ENCODE measurements around the gene SLC6A3.
"Not testable (repeated sequence)": the region's sequence is repeated elsewhere in the genome, so short reads cannot be mapped to it uniquely, and the experiment has no call there.

Gene SLC6A3

DNA sequence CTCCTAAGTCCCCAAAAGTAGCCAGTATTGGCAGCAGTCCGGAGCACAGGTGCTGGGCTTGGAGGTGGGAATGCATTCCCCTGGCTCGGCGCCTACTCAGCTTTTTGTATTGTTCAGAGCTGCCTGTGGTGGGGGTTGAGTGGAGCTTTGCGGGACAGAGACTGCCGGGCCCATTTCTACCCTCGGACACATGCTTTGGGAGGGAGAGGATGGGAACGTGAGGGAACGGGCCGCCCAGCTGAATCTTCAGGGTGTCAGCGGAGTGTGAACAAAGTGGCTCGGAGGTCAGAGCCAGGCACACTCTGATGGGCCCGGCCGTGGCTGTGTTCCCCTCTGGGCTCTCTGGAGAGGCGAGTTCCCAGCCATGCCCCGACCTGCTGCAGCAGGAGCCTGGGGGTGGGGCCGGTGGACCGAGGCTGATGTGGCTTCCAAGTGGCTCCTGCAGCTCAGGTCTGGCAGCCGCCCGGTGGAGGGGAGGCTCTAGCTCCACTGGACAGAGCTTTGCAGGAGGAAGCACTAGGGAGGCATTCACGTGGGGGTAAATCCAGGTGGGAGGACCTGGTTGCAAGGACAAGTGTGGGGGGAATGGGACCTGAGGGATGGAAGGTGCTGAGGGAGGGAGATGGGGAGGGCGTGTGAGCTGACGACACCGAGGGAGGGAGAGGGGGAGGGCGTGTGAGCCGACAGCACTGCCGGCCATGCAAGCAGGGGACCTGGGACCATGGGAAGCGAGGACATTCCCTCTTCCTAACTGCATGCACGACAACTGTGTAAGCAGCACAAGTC is 31.1 kb upstream of the SLC6A3 start:
- Histone ChIP-seq H3K36me3 (ENCODE audit: control insufficient read depth in 1 of 2, insufficient read depth in 2 of 2, low read length in 2 of 2) (peaks cover 9 to 49% of the 10 kb centered on the region in 2 donors), H3K4me1 (ENCODE audit: control insufficient read depth in 1 of 2, insufficient read depth in 2 of 2, low read length in 2 of 2) (no peaks in the 10 kb centered on the region), H3K4me3 (ENCODE audit: low read depth in 1 of 2, low read length in 2 of 2) (no peak overlapping the region), H3K9me3 (ENCODE audit: control insufficient read depth in 1 of 2, low read length in 2 of 2) (no peaks in the 10 kb centered on the region), H3K27me3 (ENCODE audit: low read depth, low read length) (no peaks in the 10 kb centered on the region), H3K27ac (ENCODE audit: low read length) (no peak overlapping the region)

DNA sequence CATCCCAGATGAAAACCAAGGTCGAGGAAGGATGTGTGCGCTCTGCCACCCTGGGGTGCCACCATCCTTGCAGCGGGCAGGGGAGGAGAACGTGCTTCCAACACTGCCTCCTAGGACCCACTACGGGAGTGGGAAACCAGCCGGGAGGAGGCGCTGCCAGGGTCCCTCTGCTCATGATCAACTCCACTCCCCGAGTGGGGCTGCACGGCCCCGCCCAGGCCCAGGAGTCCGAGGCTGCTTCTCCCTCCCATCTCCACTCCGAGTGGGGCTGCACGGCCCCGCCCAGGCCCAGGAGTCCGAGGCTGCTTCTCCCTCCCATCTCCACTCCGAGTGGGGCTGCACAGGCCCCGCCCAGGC is 30.3 kb upstream of the SLC6A3 start:
- not testable (repeated sequence) for H3K4me3 ChIP-seq (ENCODE audit: low read depth in 1 of 2, low read length in 2 of 2); H3K4me1 ChIP-seq (ENCODE audit: control insufficient read depth in 1 of 2, insufficient read depth in 2 of 2, low read length in 2 of 2); H3K27me3 ChIP-seq (ENCODE audit: low read depth, low read length); H3K27ac ChIP-seq (ENCODE audit: low read length); H3K9me3 ChIP-seq (ENCODE audit: control insufficient read depth in 1 of 2, low read length in 2 of 2)
- H3K36me3 ChIP-seq (ENCODE audit: control insufficient read depth in 1 of 2, insufficient read depth in 2 of 2, low read length in 2 of 2) = peaks cover 12 to 57% of the 10 kb centered on the region in 2 donors

DNA sequence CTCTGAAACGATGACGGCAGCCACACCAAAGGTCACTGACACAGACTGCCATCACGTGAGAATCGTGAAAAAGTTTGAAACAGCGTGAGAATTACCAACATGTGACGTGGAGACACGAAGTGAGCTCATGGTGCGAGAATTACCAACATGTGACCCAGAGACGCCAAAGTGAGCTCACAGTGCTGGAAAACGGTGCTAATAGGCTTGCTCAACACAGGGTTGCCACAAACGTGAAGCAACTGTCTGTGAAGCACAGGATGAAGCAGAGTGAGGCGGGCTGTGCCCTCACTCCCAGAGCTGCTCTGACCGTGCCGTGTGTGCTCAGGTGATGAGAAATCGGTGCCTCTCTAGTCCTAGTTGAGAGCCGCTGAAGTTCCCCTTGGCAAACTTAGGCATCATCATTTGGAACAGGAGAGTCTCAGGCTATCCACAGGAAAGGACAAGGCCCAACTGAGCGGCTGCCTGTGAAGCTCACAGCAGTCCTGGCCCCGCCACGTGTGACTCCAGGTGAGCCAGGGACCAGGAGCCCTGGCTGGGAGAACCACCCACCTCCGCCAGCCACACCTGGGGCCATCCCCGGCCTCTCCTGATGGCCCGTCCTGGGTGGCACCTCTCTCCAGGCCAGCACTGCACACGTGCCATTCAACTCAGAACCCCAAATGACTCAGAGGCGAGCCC is 29.8 kb upstream of the SLC6A3 start:
- H3K4me3 ChIP-seq (ENCODE audit: low read depth in 1 of 2, low read length in 2 of 2) = no peak overlapping the region
- H3K27me3 ChIP-seq (ENCODE audit: low read depth, low read length) = no peaks in the 10 kb centered on the region
- H3K9me3 ChIP-seq (ENCODE audit: control insufficient read depth in 1 of 2, low read length in 2 of 2) = no peaks in the 10 kb centered on the region
- H3K36me3 ChIP-seq (ENCODE audit: control insufficient read depth in 1 of 2, insufficient read depth in 2 of 2, low read length in 2 of 2) = peaks cover 17 to 63% of the 10 kb centered on the region in 2 donors
- no peak overlapping the region for H3K27ac ChIP-seq (ENCODE audit: low read length)
- no peaks in the 10 kb centered on the region for H3K4me1 ChIP-seq (ENCODE audit: control insufficient read depth in 1 of 2, insufficient read depth in 2 of 2, low read length in 2 of 2)

DNA sequence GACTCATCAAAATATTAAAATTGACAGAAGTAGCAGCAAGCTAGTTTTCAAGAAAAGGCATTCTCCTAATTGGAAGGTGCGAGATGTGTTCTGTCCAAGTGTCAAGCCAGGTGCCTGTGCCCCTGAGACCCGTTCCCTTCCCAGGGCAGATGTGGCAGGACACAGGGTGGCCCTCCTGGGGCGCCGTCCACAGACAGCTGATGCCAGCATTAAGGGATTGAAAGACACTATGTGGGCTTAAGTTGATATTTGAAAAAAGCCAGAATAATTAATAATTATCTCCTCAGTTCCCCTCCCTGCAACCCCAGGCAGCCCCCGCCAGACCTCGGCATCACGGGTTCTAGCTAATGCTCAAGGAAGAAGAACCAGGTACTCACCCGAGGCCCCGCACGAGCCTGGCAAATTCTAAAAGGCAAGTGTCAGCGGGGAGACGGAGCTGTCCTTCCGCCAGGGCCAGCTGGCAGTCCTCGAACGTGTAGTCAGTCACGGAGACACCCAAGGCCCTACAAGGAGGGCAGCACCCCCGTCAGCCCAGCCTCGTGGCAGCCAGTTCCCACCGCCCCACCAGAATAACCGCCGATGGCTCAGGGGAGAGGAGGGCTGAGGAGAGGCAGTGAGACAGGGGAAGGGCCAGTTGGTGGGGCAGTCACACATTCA is 29.1 kb upstream of the SLC6A3 start:
- no peak overlapping the region for H3K4me3 ChIP-seq (ENCODE audit: low read depth in 1 of 2, low read length in 2 of 2)
- H3K27ac ChIP-seq (ENCODE audit: low read length) = no peak overlapping the region
- H3K36me3 ChIP-seq (ENCODE audit: control insufficient read depth in 1 of 2, insufficient read depth in 2 of 2, low read length in 2 of 2) = peaks cover 17 to 67% of the 10 kb centered on the region in 2 donors
- no peaks in the 10 kb centered on the region for H3K27me3 ChIP-seq (ENCODE audit: low read depth, low read length)
- H3K9me3 ChIP-seq (ENCODE audit: control insufficient read depth in 1 of 2, low read length in 2 of 2) = no peaks in the 10 kb centered on the region
- H3K4me1 ChIP-seq (ENCODE audit: control insufficient read depth in 1 of 2, insufficient read depth in 2 of 2, low read length in 2 of 2) = no peaks in the 10 kb centered on the region

DNA sequence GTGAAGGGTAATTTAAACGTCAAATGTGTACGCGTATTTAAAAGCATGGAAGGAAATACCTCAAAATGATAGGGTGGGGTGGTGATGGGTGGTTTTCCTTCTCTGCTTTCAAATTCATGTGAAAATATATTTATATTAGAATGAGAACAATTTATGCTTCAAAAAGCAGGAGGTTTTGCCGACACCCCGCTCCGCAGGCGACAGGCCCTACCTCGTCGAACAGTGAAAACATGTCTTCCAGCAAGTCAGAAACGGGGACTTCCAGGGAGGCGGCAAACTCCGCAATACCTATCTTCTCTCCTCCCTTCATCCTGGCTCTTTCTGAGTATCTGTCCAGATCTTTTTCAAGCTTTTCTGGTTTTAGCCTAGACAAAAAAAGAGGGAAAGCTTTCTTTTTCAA is 28.5 kb upstream of the SLC6A3 start:
- H3K9me3 ChIP-seq (ENCODE audit: control insufficient read depth in 1 of 2, low read length in 2 of 2) = no peaks in the 10 kb centered on the region
- H3K4me1 ChIP-seq (ENCODE audit: control insufficient read depth in 1 of 2, insufficient read depth in 2 of 2, low read length in 2 of 2) = no peaks in the 10 kb centered on the region
- H3K27ac ChIP-seq (ENCODE audit: low read length) = no peak overlapping the region
- peaks cover 16 to 67% of the 10 kb centered on the region in 2 donors for H3K36me3 ChIP-seq (ENCODE audit: control insufficient read depth in 1 of 2, insufficient read depth in 2 of 2, low read length in 2 of 2)
- no peaks in the 10 kb centered on the region for H3K27me3 ChIP-seq (ENCODE audit: low read depth, low read length)
- H3K4me3 ChIP-seq (ENCODE audit: low read depth in 1 of 2, low read length in 2 of 2) = no peak overlapping the region

DNA sequence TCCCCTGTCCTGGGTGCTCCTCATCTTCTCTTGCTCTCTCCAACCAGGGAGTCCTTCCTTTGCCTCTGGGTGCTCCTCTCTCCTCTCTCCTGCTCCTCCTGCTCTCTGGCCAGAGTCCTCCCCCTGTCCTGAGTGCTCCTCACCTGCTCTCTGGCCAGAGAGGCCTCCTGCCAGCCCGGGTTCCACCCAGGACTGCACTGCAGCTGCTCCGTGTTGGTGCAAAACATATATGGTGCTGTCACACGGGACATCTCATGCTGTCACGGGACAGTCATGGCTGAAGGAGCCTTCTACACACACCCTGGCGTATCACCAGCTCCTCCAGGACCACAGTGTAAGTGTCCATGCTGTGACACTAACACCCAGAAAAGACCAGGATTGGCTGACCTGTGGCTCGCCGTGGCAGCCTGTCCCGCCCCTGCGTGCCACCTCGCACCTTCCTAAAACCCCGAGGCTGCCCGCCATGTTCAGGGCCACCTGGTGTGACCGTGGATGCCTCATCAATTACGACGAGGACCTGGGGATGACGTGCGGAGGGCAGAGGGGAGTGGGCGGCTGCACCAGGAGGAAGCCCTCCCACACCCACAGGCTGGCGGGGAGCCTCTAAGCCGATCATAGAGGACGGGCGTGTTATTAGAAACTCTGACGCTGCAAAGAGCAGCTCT is 27.9 kb upstream of the SLC6A3 start:
- Histone ChIP-seq H3K27ac (ENCODE audit: low read length) (no peak overlapping the region), H3K4me3 (ENCODE audit: low read depth in 1 of 2, low read length in 2 of 2) (no peak overlapping the region), H3K4me1 (ENCODE audit: control insufficient read depth in 1 of 2, insufficient read depth in 2 of 2, low read length in 2 of 2) (no peaks in the 10 kb centered on the region), H3K9me3 (ENCODE audit: control insufficient read depth in 1 of 2, low read length in 2 of 2) (no peaks in the 10 kb centered on the region), H3K27me3 (ENCODE audit: low read depth, low read length) (no peaks in the 10 kb centered on the region), H3K36me3 (ENCODE audit: control insufficient read depth in 1 of 2, insufficient read depth in 2 of 2, low read length in 2 of 2) (peaks cover 16 to 67% of the 10 kb centered on the region in 2 donors)

DNA sequence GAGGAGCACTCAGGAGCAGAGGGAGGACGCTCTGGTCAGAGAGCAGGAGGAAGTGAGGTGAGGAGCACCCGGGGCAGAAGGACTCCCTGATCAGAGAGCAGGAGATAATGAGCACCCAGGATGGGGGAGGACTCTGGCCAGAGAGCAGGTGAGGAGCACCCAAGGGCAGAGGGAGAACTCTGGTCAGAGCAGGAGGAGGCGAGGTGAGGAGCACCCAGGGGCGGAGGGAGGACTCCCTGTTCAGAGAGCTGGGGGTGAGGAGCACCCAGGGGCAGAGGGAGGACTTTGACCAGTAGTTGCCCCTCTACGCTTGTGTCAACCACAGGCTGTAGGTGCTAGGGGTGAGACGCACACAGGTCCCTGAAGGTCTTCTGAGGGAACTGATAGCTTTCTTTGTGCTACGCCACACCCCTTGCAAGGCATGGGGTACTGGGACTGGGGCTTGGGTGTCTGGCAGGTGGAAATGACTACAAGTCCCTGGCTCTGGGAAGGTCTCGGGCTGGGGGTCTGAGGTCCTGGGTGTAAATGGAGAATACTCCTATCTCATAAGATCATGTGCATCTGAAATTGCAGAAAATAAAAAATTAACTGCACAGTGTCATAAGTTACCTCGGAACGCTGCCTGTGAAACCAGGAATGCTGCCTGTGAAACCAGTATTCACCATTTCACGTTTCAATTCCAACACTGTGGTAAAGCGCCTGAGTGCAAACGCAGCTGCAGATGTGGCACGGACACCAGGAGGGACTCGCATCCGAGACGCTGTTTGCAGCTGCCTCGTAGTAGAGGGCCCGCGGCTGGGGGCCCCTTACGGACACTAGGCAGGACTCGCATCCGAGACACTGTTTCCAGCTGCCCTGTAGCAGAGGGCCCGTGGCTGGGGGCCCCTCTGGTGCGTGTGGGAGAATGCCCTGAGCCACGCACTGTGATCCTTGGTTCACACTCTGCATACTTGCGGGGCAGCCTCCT is 27.0 kb upstream of the SLC6A3 start:
- Histone ChIP-seq H3K4me3 (ENCODE audit: low read depth in 1 of 2, low read length in 2 of 2) (no peak overlapping the region), H3K36me3 (ENCODE audit: control insufficient read depth in 1 of 2, insufficient read depth in 2 of 2, low read length in 2 of 2) (peaks cover 16 to 65% of the 10 kb centered on the region in 2 donors), H3K27ac (ENCODE audit: low read length) (no peak overlapping the region), H3K27me3 (ENCODE audit: low read depth, low read length) (no peaks in the 10 kb centered on the region), H3K9me3 (ENCODE audit: control insufficient read depth in 1 of 2, low read length in 2 of 2) (no peaks in the 10 kb centered on the region), H3K4me1 (ENCODE audit: control insufficient read depth in 1 of 2, insufficient read depth in 2 of 2, low read length in 2 of 2) (no peaks in the 10 kb centered on the region)

DNA sequence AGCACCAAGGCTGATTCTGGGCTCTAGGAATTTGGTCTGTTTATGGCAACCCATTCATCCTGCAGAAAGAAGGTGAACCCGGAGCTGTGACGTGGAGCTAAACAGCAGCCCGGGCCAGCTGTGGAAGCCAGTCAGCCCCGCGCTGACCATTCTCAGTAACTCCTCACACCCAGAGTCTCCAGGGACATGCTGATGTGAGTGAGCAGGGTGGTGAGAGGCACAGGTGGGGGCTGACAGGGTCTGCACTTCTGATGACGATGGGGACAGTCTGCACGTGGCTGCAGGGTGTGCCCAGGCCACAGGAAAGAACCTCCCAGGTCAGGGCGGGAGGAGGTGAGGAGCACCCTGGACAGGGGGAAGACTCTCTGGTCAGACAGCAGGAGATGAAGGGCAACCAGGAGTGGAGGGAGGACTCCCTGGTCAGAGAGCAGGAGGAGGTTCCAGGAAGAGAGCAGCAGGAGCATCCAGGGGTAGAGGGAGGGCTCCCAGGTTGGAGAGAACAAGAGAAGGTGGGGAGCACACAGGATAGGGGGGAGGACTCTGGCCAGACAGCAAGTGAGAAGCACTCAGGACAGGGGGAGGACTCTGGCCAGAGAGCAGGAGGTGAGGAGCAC is 26.1 kb upstream of the SLC6A3 start:
- H3K27me3 ChIP-seq (ENCODE audit: low read depth, low read length) = no peaks in the 10 kb centered on the region
- peaks cover 13 to 63% of the 10 kb centered on the region in 2 donors for H3K36me3 ChIP-seq (ENCODE audit: control insufficient read depth in 1 of 2, insufficient read depth in 2 of 2, low read length in 2 of 2)
- no peaks in the 10 kb centered on the region for H3K4me1 ChIP-seq (ENCODE audit: control insufficient read depth in 1 of 2, insufficient read depth in 2 of 2, low read length in 2 of 2)
- no peak overlapping the region for H3K27ac ChIP-seq (ENCODE audit: low read length)
- no peak overlapping the region for H3K4me3 ChIP-seq (ENCODE audit: low read depth in 1 of 2, low read length in 2 of 2)
- H3K9me3 ChIP-seq (ENCODE audit: control insufficient read depth in 1 of 2, low read length in 2 of 2) = no peaks in the 10 kb centered on the region

DNA sequence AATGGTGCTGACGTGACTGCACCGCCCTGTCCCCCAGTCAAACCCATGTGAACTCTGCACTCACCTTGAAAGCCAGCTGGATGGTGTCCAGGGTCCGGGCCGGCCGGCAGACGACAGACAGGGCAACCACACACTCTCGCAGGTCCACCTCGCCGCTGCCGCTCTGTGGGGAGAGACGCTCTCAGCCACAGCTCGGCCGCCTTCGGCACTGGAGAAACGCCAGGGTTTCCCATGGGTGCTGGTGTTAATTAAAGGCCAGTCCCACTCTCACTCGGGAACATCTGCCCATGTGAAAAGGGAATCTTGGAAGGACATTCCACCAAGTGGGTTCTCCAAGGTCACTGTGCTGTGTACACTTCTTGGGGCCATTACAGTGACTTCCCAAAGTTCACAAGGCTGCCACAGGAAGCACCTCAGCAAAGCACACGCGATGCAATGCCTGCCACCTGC is 25.5 kb upstream of the SLC6A3 start:
- Histone ChIP-seq H3K4me1 (ENCODE audit: control insufficient read depth in 1 of 2, insufficient read depth in 2 of 2, low read length in 2 of 2) (no peaks in the 10 kb centered on the region), H3K4me3 (ENCODE audit: low read depth in 1 of 2, low read length in 2 of 2) (no peak overlapping the region), H3K27ac (ENCODE audit: low read length) (no peak overlapping the region), H3K9me3 (ENCODE audit: control insufficient read depth in 1 of 2, low read length in 2 of 2) (no peaks in the 10 kb centered on the region), H3K27me3 (ENCODE audit: low read depth, low read length) (no peaks in the 10 kb centered on the region), H3K36me3 (ENCODE audit: control insufficient read depth in 1 of 2, insufficient read depth in 2 of 2, low read length in 2 of 2) (peaks cover 13 to 66% of the 10 kb centered on the region in 2 donors)
